ENCODE data around the gene CLTCL1.

GRCh38 chr22:19181786-19182471 lies 109.6 kb downstream of the CLTCL1 start:
- TF ChIP-seq EZH2 (IDR thresholded peaks at IDR 0.05; ENCODE audit: insufficient read depth, poor library complexity, severe bottlenecking) (no peak), EZH2phosphoT487 (IDR thresholded peaks at IDR 0.05; ENCODE audit: insufficient read depth, low read depth) (no peak)
